Smooth muscle cell of the brain vasculature (primary cell): Measurements from ENCODE around the gene C11orf52.

Source experiments
- DNase-seq: peaks from one replicate; pipeline ENCODE4 v3.0.0-alpha.2; 2012; ENCODE audit warnings: low read depth, low spot score

Gene C11orf52

DNA sequence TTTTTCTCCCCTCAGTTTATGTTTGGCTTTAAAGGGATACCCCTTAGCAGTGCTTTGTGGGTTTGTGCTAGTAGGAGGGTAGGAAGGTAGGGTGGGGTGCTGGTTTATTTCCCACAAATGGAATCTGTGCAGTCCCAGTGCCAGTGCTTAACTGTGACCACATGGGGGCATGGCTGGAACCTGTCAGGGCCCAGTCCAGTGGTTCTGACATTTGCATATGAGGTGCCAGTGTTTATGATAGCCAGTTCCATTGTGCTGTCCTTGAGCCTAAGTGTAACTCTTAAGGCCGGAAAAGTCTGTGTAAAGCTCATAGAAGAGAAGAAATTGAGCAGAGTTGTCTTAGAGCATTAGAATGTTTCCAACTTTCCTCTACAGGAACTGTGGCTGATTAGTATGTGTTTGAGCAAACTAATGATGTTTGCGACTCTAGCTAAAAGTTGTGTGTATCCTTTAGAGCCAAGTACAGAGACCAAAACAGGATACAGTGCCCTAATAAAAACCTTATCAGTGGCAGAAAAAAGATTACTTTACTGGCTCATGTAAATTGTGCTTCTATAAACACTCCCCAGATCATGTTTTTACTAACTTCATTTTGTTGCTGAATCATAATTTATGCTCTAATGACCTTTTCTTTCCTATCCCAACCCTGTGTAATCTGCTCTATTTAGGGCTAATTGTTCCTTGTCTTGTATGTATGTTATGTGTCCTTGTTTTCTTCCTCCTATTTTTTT is 56.5 kb downstream of the C11orf52 start:
- no peak for DNase-seq

DNA sequence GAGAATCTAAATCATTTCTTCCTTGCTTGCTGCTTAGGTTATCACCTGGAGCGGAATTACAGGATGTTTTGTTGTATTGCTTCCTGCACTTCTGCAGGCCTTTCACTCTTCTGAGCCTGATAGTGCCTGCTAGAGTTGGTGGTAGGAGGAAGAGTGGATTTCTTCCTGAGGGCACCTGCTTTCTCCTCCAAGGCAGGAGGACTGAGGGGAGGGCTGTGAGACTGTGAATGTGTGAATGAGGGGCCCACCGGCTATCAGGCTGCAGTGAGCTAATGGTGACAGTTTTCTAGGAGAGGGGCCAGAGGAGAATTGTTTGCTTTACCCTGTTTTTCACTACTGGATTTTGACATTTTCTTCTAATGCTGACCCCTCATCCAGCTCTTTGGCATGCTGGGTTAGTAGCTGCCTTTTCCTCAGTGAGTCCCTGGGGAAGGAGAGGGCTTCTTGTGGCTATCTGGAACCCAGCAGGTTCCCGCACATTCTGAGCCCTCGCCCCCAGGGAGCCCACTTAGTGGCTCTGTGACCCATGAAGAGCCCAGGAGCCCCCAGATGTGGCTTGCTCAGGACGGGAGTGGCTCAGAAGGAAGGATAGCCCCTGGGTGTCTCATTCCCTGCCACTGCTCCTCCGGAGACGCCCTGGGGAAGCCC is 57.5 kb downstream of the C11orf52 start:
- DNase-seq: no peak
